GM12874 (cell line): ENCODE results near the gene VPS50.

ENCODE experiments used
- CTCF ChIP-seq: IDR thresholded peaks from 2 replicates; pipeline ENCODE4 v1.5.1; 2011; ENCODE audit warnings: low read depth, mild to moderate bottlenecking, control low read depth, low read length, moderate library complexity; ENCODE audit not compliant: insufficient read depth

Gene VPS50

GRCh38 chr7:93332172-93332571, 100.0 kb downstream of the VPS50 start:
- no peak for TF ChIP-seq CTCF

GRCh38 chr7:93337052-93337451, 104.9 kb downstream of the VPS50 start:
- no peak for TF ChIP-seq CTCF

GRCh38 chr7:93350338-93350737, 118.2 kb downstream of the VPS50 start:
- TF ChIP-seq CTCF = no peak

GRCh38 chr7:93352881-93353280, 120.7 kb downstream of the VPS50 start:
- TF ChIP-seq CTCF = no peak

GRCh38 chr7:93354815-93355214, 122.6 kb downstream of the VPS50 start:
- TF ChIP-seq CTCF = no peak

- no peak for TF ChIP-seq CTCF
Observed at GRCh38 chr7:93359520-93360198, 127.5 kb downstream of the VPS50 start.

GRCh38 chr7:93361853-93362252, 129.7 kb downstream of the VPS50 start:
- no peak for TF ChIP-seq CTCF
